Measurements from ENCODE around the gene PCDHGA9.

The PCDHGA9 gene

GRCh38 chr5:141439411-141440141 is 37.0 kb downstream of the PCDHGA9 start:
- H3K9ac ChIP-seq (ENCODE audit: low read length) = no peak overlapping the region
- no peak overlapping the region for H4K8ac ChIP-seq (ENCODE audit: low read depth, low read length)
- H2BK120ac ChIP-seq (ENCODE audit: insufficient read depth, low read length, poor library complexity) = no peak overlapping the region
- DNase-seq = peak; percentile 37 to 64
- no peak overlapping the region for H3K4ac ChIP-seq (ENCODE audit: low read depth, low read length)
- no peak overlapping the region for H3K27ac ChIP-seq (ENCODE audit: low read depth, low read length)
- H3K18ac ChIP-seq (ENCODE audit: low read length) = no peak overlapping the region
- no peak overlapping the region for H3K14ac ChIP-seq (ENCODE audit: low read length)
- no peak overlapping the region for H3K23ac ChIP-seq (ENCODE audit: low read length)
- peak overlapping the region; percentile 3 for H3K4me2 ChIP-seq (ENCODE audit: low read length)
- no peaks in the 10 kb centered on the region for H3K27me3 ChIP-seq (ENCODE audit: insufficient read depth, low read length)
- H4K91ac ChIP-seq (ENCODE audit: low read depth, low read length) = no peak overlapping the region
- H3K4me3 ChIP-seq (ENCODE audit: low read depth, low read length) = no peak overlapping the region
- H3K36me3 ChIP-seq (ENCODE audit: control insufficient read depth in 1 of 2, insufficient read depth in 2 of 2, low read length in 2 of 2) = peaks cover 8 to 10% of the 10 kb centered on the region in 2 experiments
- no peaks in the 10 kb centered on the region for H3K79me1 ChIP-seq (ENCODE audit: low read length)
- no CpG with 5 or more reads among the region's 10 CpGs for WGBS (ENCODE audit: extremely low coverage, insufficient coverage, insufficient read length)
- no peak overlapping the region for H4K12ac ChIP-seq (ENCODE audit: low read depth, low read length)
- peaks cover 3% of the 10 kb centered on the region for H3K9me3 ChIP-seq (ENCODE audit: insufficient read depth, low read depth, low read length)
- H2AFZ ChIP-seq (ENCODE audit: insufficient read depth, low read length, poor library complexity) = no peak overlapping the region
- no peak overlapping the region for H2BK12ac ChIP-seq (ENCODE audit: low read length)
- H3K79me2 ChIP-seq (ENCODE audit: control insufficient read depth, insufficient read depth, low read length, poor library complexity) = no peaks in the 10 kb centered on the region
- peaks cover 3 to 5% of the 10 kb centered on the region in 2 experiments for H3K4me1 ChIP-seq (ENCODE audit: control insufficient read depth in 1 of 2, insufficient read depth in 2 of 2, low read length in 2 of 2)
- H2AK5ac ChIP-seq (ENCODE audit: low read length) = no peak overlapping the region
- no peak overlapping the region for H2BK5ac ChIP-seq (ENCODE audit: low read depth, low read length, poor library complexity)

- peaks cover 3% of the 10 kb centered on the region for H3K9me3 ChIP-seq (ENCODE audit: insufficient read depth, low read depth, low read length)
- no peak overlapping the region for H2BK120ac ChIP-seq (ENCODE audit: insufficient read depth, low read length, poor library complexity)
- H4K12ac ChIP-seq (ENCODE audit: low read depth, low read length) = no peak overlapping the region
- no CpG with 5 or more reads among the region's 9 CpGs for WGBS (ENCODE audit: extremely low coverage, insufficient coverage, insufficient read length)
- no peak overlapping the region for H2AFZ ChIP-seq (ENCODE audit: insufficient read depth, low read length, poor library complexity)
- H4K91ac ChIP-seq (ENCODE audit: low read depth, low read length) = no peak overlapping the region
- H3K14ac ChIP-seq (ENCODE audit: low read length) = no peak overlapping the region
- H3K79me1 ChIP-seq (ENCODE audit: low read length) = no peaks in the 10 kb centered on the region
- H4K8ac ChIP-seq (ENCODE audit: low read depth, low read length) = no peak overlapping the region
- peaks cover 3 to 5% of the 10 kb centered on the region in 2 experiments for H3K4me1 ChIP-seq (ENCODE audit: control insufficient read depth in 1 of 2, insufficient read depth in 2 of 2, low read length in 2 of 2)
- no peak overlapping the region for H3K4me2 ChIP-seq (ENCODE audit: low read length)
- peak in 1 of 2 donors; percentile 6 for DNase-seq
- no peak overlapping the region for H3K4ac ChIP-seq (ENCODE audit: low read depth, low read length)
- no peak overlapping the region for H3K27ac ChIP-seq (ENCODE audit: low read depth, low read length)
- H3K9ac ChIP-seq (ENCODE audit: low read length) = no peak overlapping the region
- no peak overlapping the region for H2BK12ac ChIP-seq (ENCODE audit: low read length)
- H3K79me2 ChIP-seq (ENCODE audit: control insufficient read depth, insufficient read depth, low read length, poor library complexity) = no peaks in the 10 kb centered on the region
- H2AK5ac ChIP-seq (ENCODE audit: low read length) = no peak overlapping the region
- no peak overlapping the region for H3K4me3 ChIP-seq (ENCODE audit: low read depth, low read length)
- H3K27me3 ChIP-seq (ENCODE audit: insufficient read depth, low read length) = no peaks in the 10 kb centered on the region
- peaks cover 8 to 10% of the 10 kb centered on the region in 2 experiments for H3K36me3 ChIP-seq (ENCODE audit: control insufficient read depth in 1 of 2, insufficient read depth in 2 of 2, low read length in 2 of 2)
- no peak overlapping the region for H2BK5ac ChIP-seq (ENCODE audit: low read depth, low read length, poor library complexity)
- no peak overlapping the region for H3K18ac ChIP-seq (ENCODE audit: low read length)
- H3K23ac ChIP-seq (ENCODE audit: low read length) = no peak overlapping the region
Observed at GRCh38 chr5:141440341-141440740, 37.8 kb downstream of the PCDHGA9 start.

GRCh38 chr5:141441571-141442170 is 39.1 kb downstream of the PCDHGA9 start:
- H3K4me2 ChIP-seq (ENCODE audit: low read length) = no peak overlapping the region
- no peak overlapping the region for H3K4me3 ChIP-seq (ENCODE audit: low read depth, low read length)
- H3K79me2 ChIP-seq (ENCODE audit: control insufficient read depth, insufficient read depth, low read length, poor library complexity) = no peaks in the 10 kb centered on the region
- peaks cover 8 to 10% of the 10 kb centered on the region in 2 experiments for H3K36me3 ChIP-seq (ENCODE audit: control insufficient read depth in 1 of 2, insufficient read depth in 2 of 2, low read length in 2 of 2)
- H3K27me3 ChIP-seq (ENCODE audit: insufficient read depth, low read length) = no peaks in the 10 kb centered on the region
- WGBS (ENCODE audit: extremely low coverage, insufficient coverage, insufficient read length) = no CpG with 5 or more reads among the region's 50 CpGs
- H3K9me3 ChIP-seq (ENCODE audit: insufficient read depth, low read depth, low read length) = peaks cover 3% of the 10 kb centered on the region
- no peak overlapping the region for H2BK12ac ChIP-seq (ENCODE audit: low read length)
- no peak overlapping the region for H3K4ac ChIP-seq (ENCODE audit: low read depth, low read length)
- no peak overlapping the region for H2AK5ac ChIP-seq (ENCODE audit: low read length)
- no peak overlapping the region for H4K12ac ChIP-seq (ENCODE audit: low read depth, low read length)
- H4K91ac ChIP-seq (ENCODE audit: low read depth, low read length) = no peak overlapping the region
- H3K14ac ChIP-seq (ENCODE audit: low read length) = no peak overlapping the region
- no peaks in the 10 kb centered on the region for H3K79me1 ChIP-seq (ENCODE audit: low read length)
- H3K23ac ChIP-seq (ENCODE audit: low read length) = no peak overlapping the region
- no peak overlapping the region for H4K8ac ChIP-seq (ENCODE audit: low read depth, low read length)
- no peak for DNase-seq
- H2AFZ ChIP-seq (ENCODE audit: insufficient read depth, low read length, poor library complexity) = no peak overlapping the region
- no peak overlapping the region for H2BK120ac ChIP-seq (ENCODE audit: insufficient read depth, low read length, poor library complexity)
- H3K9ac ChIP-seq (ENCODE audit: low read length) = no peak overlapping the region
- peaks cover 3 to 5% of the 10 kb centered on the region in 2 experiments for H3K4me1 ChIP-seq (ENCODE audit: control insufficient read depth in 1 of 2, insufficient read depth in 2 of 2, low read length in 2 of 2)
- H3K27ac ChIP-seq (ENCODE audit: low read depth, low read length) = no peak overlapping the region
- no peak overlapping the region for H3K18ac ChIP-seq (ENCODE audit: low read length)
- H2BK5ac ChIP-seq (ENCODE audit: low read depth, low read length, poor library complexity) = no peak overlapping the region
